ENCODE results near the gene LRIG1. TPM values are rescaled to one million over a fixed set of nuclear protein-coding genes. Genes with fewer than 3 reads are reported as not detected.

LRIG1 gene
- total and polyA plus RNA-seq, 7 experiments from 2014 or later: 14.5 to 46.3 (median 34.4) TPM

DNA sequence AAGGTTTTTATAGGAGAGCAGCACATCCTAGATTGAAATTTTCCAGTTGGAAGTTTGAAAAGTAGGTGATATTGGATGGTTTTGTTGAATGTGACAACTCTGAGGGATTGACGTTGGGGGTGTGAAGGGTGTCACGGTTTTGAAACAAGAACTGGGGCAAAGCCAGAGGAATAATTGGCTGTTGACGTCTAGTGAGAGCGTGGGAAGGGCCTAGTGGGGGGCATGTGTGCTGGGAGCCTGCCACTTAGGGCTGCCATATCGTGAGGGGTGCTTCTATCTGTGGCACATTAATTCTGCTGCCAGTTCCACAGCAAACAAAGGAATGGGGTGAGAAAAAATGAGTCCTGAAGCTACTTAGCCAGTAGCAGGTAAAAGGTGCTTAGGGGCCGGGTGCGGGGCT lies 129.4 kb downstream of the LRIG1 start:
- Mint-ChIP-seq H3K36me3 (peaks cover 0 to 61% (median 21%) of the 10 kb centered on the region in 5 donors), H3K27ac (peak overlapping the region in 4 of 9 donors; percentile 0 to 56 (median 26)), H3K4me1 (peaks cover 0 to 7% (median 0%) of the 10 kb centered on the region in 7 donors), H3K9me3 (no peaks in the 10 kb centered on the region), H3K4me3 (no peak overlapping the region), H3K27me3 (no peaks in the 10 kb centered on the region)
- ChIA-PET CTCF (interaction anchor here (2.5 kb wide), 1 partner anchor 93 kb away, joined by 5 read pairs; no protein-coding TSS in a partner anchor), POLR2A (no interaction called here)
- Histone ChIP-seq H3K36me3 (ENCODE audit: control insufficient read depth in 2 of 3, insufficient read depth in 3 of 3, low read length in 3 of 3) (peaks cover 0 to 34% (median 0%) of the 10 kb centered on the region in 3 experiments), H3K27me3 (ENCODE audit: control insufficient read depth in 2 of 2, insufficient read depth in 2 of 2, low read length in 2 of 2) (no peaks in the 10 kb centered on the region), H3K4me3 (ENCODE audit: low read length) (no peak overlapping the region), H3K4me1 (ENCODE audit: control insufficient read depth in 2 of 2, insufficient read depth in 2 of 2, low read length in 2 of 2) (no peaks in the 10 kb centered on the region), H3K9me3 (ENCODE audit: control insufficient read depth in 2 of 3, low read length in 3 of 3) (no peaks in the 10 kb centered on the region), H3K27ac (ENCODE audit: low read depth, low read length) (no peak overlapping the region)
- no peak for DNase-seq
- intact Hi-C loops (cut with micrococcal nuclease): loop anchor here in 1 of 2 donors (5.0 kb wide), 1 partner anchor 69 kb away; no protein-coding TSS in a partner anchor
- ATAC-seq: no peak

DNA sequence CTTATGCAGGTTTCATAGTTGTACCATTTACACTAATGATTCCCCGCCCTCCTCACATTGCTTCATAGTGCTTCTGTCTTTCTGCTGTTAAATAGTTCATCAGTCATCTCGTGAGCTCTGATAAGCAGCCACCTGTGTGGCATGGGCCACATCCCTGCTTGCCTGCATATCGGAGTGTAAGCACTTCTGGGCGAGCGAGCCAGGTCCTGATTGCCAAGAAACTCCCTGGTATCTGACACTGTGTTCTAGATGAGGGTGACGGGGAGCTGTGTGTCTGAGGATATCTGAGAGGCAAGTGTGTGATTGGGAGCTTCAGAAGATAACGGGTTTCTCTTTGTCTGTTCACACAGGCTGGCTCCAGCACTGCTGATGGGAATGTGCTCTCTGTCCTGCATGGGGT lies 130.6 kb downstream of the LRIG1 start:
- intact Hi-C loops (cut with micrococcal nuclease): loop anchor here in 1 of 2 donors (5.0 kb wide), 1 partner anchor 68 kb away; no protein-coding TSS in a partner anchor
- H3K27ac ChIP-seq (ENCODE audit: low read depth, low read length): no peak overlapping the region
- H3K36me3 Mint-ChIP-seq: peaks cover 0 to 54% (median 18%) of the 10 kb centered on the region in 5 donors
- no peaks in the 10 kb centered on the region for H3K9me3 Mint-ChIP-seq
- ChIA-PET CTCF (no interaction called here), POLR2A (no interaction called here)
- peak overlapping the region in 2 of 9 donors; percentile 4 to 28 for H3K27ac Mint-ChIP-seq
- H3K36me3 ChIP-seq (ENCODE audit: control insufficient read depth in 2 of 3, insufficient read depth in 3 of 3, low read length in 3 of 3): peaks cover 0 to 23% (median 0%) of the 10 kb centered on the region in 3 experiments
- H3K27me3 ChIP-seq (ENCODE audit: control insufficient read depth in 2 of 2, insufficient read depth in 2 of 2, low read length in 2 of 2): no peaks in the 10 kb centered on the region
- no peak overlapping the region for H3K4me3 Mint-ChIP-seq
- DNase-seq: no peak
- H3K4me1 ChIP-seq (ENCODE audit: control insufficient read depth in 2 of 2, insufficient read depth in 2 of 2, low read length in 2 of 2): no peaks in the 10 kb centered on the region
- no peak for ATAC-seq
- H3K27me3 Mint-ChIP-seq: no peaks in the 10 kb centered on the region
- no peak overlapping the region for H3K4me3 ChIP-seq (ENCODE audit: low read length)
- no peaks in the 10 kb centered on the region for H3K9me3 ChIP-seq (ENCODE audit: control insufficient read depth in 2 of 3, low read length in 3 of 3)
- peaks cover 0 to 4% (median 0%) of the 10 kb centered on the region in 7 donors for H3K4me1 Mint-ChIP-seq

GRCh38 chr3:66367979-66368378 lies 132.8 kb downstream of the LRIG1 start:
- H3K27ac Mint-ChIP-seq: peak overlapping the region in 5 of 9 donors; percentile 1 to 8 (median 4)
- Histone ChIP-seq H3K4me1 (ENCODE audit: control insufficient read depth in 2 of 2, insufficient read depth in 2 of 2, low read length in 2 of 2) (no peaks in the 10 kb centered on the region), H3K27ac (ENCODE audit: low read depth, low read length) (no peak overlapping the region), H3K9me3 (ENCODE audit: control insufficient read depth in 2 of 3, low read length in 3 of 3) (no peaks in the 10 kb centered on the region), H3K4me3 (ENCODE audit: low read length) (no peak overlapping the region), H3K36me3 (ENCODE audit: control insufficient read depth in 2 of 3, insufficient read depth in 3 of 3, low read length in 3 of 3) (peaks cover 0 to 23% (median 0%) of the 10 kb centered on the region in 3 experiments), H3K27me3 (ENCODE audit: control insufficient read depth in 2 of 2, insufficient read depth in 2 of 2, low read length in 2 of 2) (no peaks in the 10 kb centered on the region)
- ATAC-seq: no peak
- no peak for DNase-seq
- intact Hi-C loops (cut with micrococcal nuclease): no loop called here
- no peaks in the 10 kb centered on the region for H3K9me3 Mint-ChIP-seq
- H3K4me1 Mint-ChIP-seq: peaks cover 0 to 5% (median 0%) of the 10 kb centered on the region in 7 donors
- CTCF ChIA-PET: interaction anchor here (0.7 kb wide), 2 partner anchors 415 to 944 kb away, joined by 3 to 6 read pairs; no protein-coding TSS in a partner anchor
- POLR2A ChIA-PET: no interaction called here
- H3K4me3 Mint-ChIP-seq: no peak overlapping the region
- H3K27me3 Mint-ChIP-seq: no peaks in the 10 kb centered on the region
- peaks cover 0 to 46% (median 22%) of the 10 kb centered on the region in 5 donors for H3K36me3 Mint-ChIP-seq

DNA sequence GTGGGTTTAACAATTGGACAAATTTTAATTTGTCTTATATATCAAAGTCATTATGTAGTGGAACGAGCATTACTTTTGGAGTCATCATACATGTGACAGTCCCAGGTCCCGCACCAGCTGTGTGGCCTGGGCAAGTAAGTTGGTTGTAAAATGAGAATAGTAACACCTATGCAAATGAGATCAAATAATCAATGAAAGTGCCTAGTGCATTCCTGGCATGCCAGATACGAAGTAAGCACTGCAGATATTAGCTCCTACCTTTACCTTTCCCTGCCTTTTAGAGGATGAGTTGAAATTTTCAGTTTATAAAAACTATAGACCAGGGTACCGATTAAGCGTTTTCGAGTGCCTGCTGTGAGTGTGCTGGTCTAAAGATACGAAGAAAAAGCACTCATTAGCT lies 134.1 kb downstream of the LRIG1 start:
- intact Hi-C loops (cut with micrococcal nuclease): no loop called here
- Histone ChIP-seq H3K27ac (ENCODE audit: low read depth, low read length) (no peak overlapping the region), H3K36me3 (ENCODE audit: control insufficient read depth in 2 of 3, insufficient read depth in 3 of 3, low read length in 3 of 3) (peaks cover 0 to 18% (median 0%) of the 10 kb centered on the region in 3 experiments), H3K27me3 (ENCODE audit: control insufficient read depth in 2 of 2, insufficient read depth in 2 of 2, low read length in 2 of 2) (no peaks in the 10 kb centered on the region), H3K4me1 (ENCODE audit: control insufficient read depth in 2 of 2, insufficient read depth in 2 of 2, low read length in 2 of 2) (no peaks in the 10 kb centered on the region), H3K9me3 (ENCODE audit: control insufficient read depth in 2 of 3, low read length in 3 of 3) (no peaks in the 10 kb centered on the region), H3K4me3 (ENCODE audit: low read length) (no peak overlapping the region)
- H3K36me3 Mint-ChIP-seq: peaks cover 0 to 52% (median 31%) of the 10 kb centered on the region in 5 donors
- DNase-seq: no peak
- peaks cover 0 to 5% (median 0%) of the 10 kb centered on the region in 7 donors for H3K4me1 Mint-ChIP-seq
- POLR2A ChIA-PET: interaction anchor here (0.6 kb wide), 1 partner anchor 28 kb away, joined by 3 read pairs; no protein-coding TSS in a partner anchor
- H3K4me3 Mint-ChIP-seq: no peak overlapping the region
- no peaks in the 10 kb centered on the region for H3K27me3 Mint-ChIP-seq
- CTCF ChIA-PET: interaction anchor here (1.3 kb wide), 1 partner anchor 35 kb away, joined by 3 read pairs; no protein-coding TSS in a partner anchor
- peak overlapping the region in 2 of 9 donors; percentile 20 to 25 for H3K27ac Mint-ChIP-seq
- ATAC-seq: no peak
- H3K9me3 Mint-ChIP-seq: no peaks in the 10 kb centered on the region

DNA sequence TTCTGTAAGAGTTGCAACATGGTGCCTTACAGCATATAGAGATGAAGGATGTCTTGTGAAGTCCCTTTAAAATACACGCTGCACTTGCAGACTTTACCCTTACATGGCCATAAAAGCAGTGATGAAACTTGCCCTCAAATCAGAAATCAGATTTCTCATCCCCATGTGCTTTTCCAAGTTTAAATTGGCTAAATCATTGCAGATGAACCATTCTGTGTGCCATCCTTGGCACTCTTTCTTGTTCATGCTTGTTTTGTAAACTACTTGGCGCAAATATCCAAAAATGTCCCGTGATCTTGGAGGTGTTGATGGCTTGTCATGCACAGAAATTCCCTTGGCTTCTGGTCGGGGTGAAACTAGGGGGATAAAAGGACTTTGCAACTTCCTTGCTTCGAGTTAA lies 135.7 kb downstream of the LRIG1 start:
- intact Hi-C loops (cut with micrococcal nuclease): no loop called here
- H3K36me3 ChIP-seq (ENCODE audit: control insufficient read depth in 2 of 3, insufficient read depth in 3 of 3, low read length in 3 of 3): peaks cover 0 to 6% (median 0%) of the 10 kb centered on the region in 3 experiments
- H3K27ac ChIP-seq (ENCODE audit: low read depth, low read length): no peak overlapping the region
- H3K9me3 ChIP-seq (ENCODE audit: control insufficient read depth in 2 of 3, low read length in 3 of 3): no peaks in the 10 kb centered on the region
- no peaks in the 10 kb centered on the region for H3K27me3 Mint-ChIP-seq
- no peaks in the 10 kb centered on the region for H3K4me1 ChIP-seq (ENCODE audit: control insufficient read depth in 2 of 2, insufficient read depth in 2 of 2, low read length in 2 of 2)
- ATAC-seq (no peak), DNase-seq (no peak)
- H3K9me3 Mint-ChIP-seq: no peaks in the 10 kb centered on the region
- no peak overlapping the region for H3K4me3 Mint-ChIP-seq
- POLR2A ChIA-PET: no interaction called here
- peak overlapping the region in 3 of 9 donors; percentile 15 to 26 (median 18) for H3K27ac Mint-ChIP-seq
- peaks cover 0 to 49% (median 27%) of the 10 kb centered on the region in 5 donors for H3K36me3 Mint-ChIP-seq
- CTCF ChIA-PET: interaction anchor here (0.6 kb wide), 1 partner anchor 15 kb away, joined by 3 read pairs; no protein-coding TSS in a partner anchor
- no peaks in the 10 kb centered on the region for H3K27me3 ChIP-seq (ENCODE audit: control insufficient read depth in 2 of 2, insufficient read depth in 2 of 2, low read length in 2 of 2)
- peaks cover 0 to 5% (median 0%) of the 10 kb centered on the region in 7 donors for H3K4me1 Mint-ChIP-seq
- H3K4me3 ChIP-seq (ENCODE audit: low read length): no peak overlapping the region

GRCh38 chr3:66363148-66363547 lies 137.7 kb downstream of the LRIG1 start:
- no peak for ATAC-seq
- H3K36me3 ChIP-seq (ENCODE audit: control insufficient read depth in 2 of 3, insufficient read depth in 3 of 3, low read length in 3 of 3): no peaks in the 10 kb centered on the region
- H3K27me3 Mint-ChIP-seq: no peaks in the 10 kb centered on the region
- H3K27ac ChIP-seq (ENCODE audit: low read depth, low read length): no peak overlapping the region
- peaks cover 0 to 41% (median 21%) of the 10 kb centered on the region in 5 donors for H3K36me3 Mint-ChIP-seq
- ChIA-PET CTCF (no interaction called here), POLR2A (no interaction called here)
- H3K9me3 Mint-ChIP-seq: no peaks in the 10 kb centered on the region
- no peak for DNase-seq
- no peaks in the 10 kb centered on the region for H3K4me1 ChIP-seq (ENCODE audit: control insufficient read depth in 2 of 2, insufficient read depth in 2 of 2, low read length in 2 of 2)
- H3K27me3 ChIP-seq (ENCODE audit: control insufficient read depth in 2 of 2, insufficient read depth in 2 of 2, low read length in 2 of 2): no peaks in the 10 kb centered on the region
- H3K4me3 ChIP-seq (ENCODE audit: low read length): no peak overlapping the region
- intact Hi-C loops (cut with micrococcal nuclease): no loop called here
- no peak overlapping the region for H3K4me3 Mint-ChIP-seq
- H3K4me1 Mint-ChIP-seq: peaks cover 0 to 5% (median 0%) of the 10 kb centered on the region in 7 donors
- H3K9me3 ChIP-seq (ENCODE audit: control insufficient read depth in 2 of 3, low read length in 3 of 3): no peaks in the 10 kb centered on the region
- H3K27ac Mint-ChIP-seq: peak overlapping the region in 2 of 9 donors; percentile 11 to 15

GRCh38 chr3:66362541-66362941 lies 138.3 kb downstream of the LRIG1 start:
- POLR2A ChIA-PET: no interaction called here
- Mint-ChIP-seq H3K27me3 (no peaks in the 10 kb centered on the region), H3K4me3 (no peak overlapping the region), H3K36me3 (peaks cover 0 to 37% (median 20%) of the 10 kb centered on the region in 5 donors), H3K27ac (peak overlapping the region in 1 of 9 donors; percentile 23), H3K4me1 (peaks cover 0 to 5% (median 0%) of the 10 kb centered on the region in 7 donors), H3K9me3 (no peaks in the 10 kb centered on the region)
- intact Hi-C loops (cut with micrococcal nuclease): no loop called here
- no peaks in the 10 kb centered on the region for H3K4me1 ChIP-seq (ENCODE audit: control insufficient read depth in 2 of 2, insufficient read depth in 2 of 2, low read length in 2 of 2)
- ATAC-seq (no peak), DNase-seq (no peak)
- CTCF ChIA-PET: no interaction called here
- no peaks in the 10 kb centered on the region for H3K36me3 ChIP-seq (ENCODE audit: control insufficient read depth in 2 of 3, insufficient read depth in 3 of 3, low read length in 3 of 3)
- no peaks in the 10 kb centered on the region for H3K27me3 ChIP-seq (ENCODE audit: control insufficient read depth in 2 of 2, insufficient read depth in 2 of 2, low read length in 2 of 2)
- H3K4me3 ChIP-seq (ENCODE audit: low read length): no peak overlapping the region
- no peaks in the 10 kb centered on the region for H3K9me3 ChIP-seq (ENCODE audit: control insufficient read depth in 2 of 3, low read length in 3 of 3)
- no peak overlapping the region for H3K27ac ChIP-seq (ENCODE audit: low read depth, low read length)
